B cell (primary cell): Measurements from ENCODE around the gene BOD1L2. TPM values are rescaled to one million over a fixed set of nuclear protein-coding genes. Genes with fewer than 3 reads are reported as not detected.

Experiments
- ATAC-seq: fragments of 200-7000 bp; cut with Tn5 transposase; one replicate; pipeline ENCODE4 v1.10.0; 2021; ENCODE audit warnings: low read depth, mild to moderate bottlenecking, moderate number of reproducible peaks, moderate library complexity
- CTCF ChIA-PET: fragments of 350-600 bp; sonication (Branson Sonifier 250); formaldehyde crosslinking; loops from one replicate; lab custom pipeline; 2021; ENCODE audit warnings: antibody characterized with exemption, inconsistent platforms; lab: Charles Lee
- POLR2A ChIA-PET: fragments of 350-600 bp; sonication (Branson Sonifier 250); formaldehyde crosslinking; loops from one replicate; lab custom pipeline; 2021; ENCODE audit warnings: antibody characterized with exemption; lab: Charles Lee
- DNase-seq: peaks from one replicate; pipeline ENCODE4 v3.0.0; 2013
- H2AFZ ChIP-seq: 2 replicates; pipeline ENCODE4 v1.6.1; 2012; ENCODE audit warnings: mild to moderate bottlenecking, low read depth, low read length; ENCODE audit not compliant: insufficient read depth, poor library complexity, severe bottlenecking
- H3K27ac ChIP-seq, 2 donors: 1 replicate in 1 of 2; 2 replicates in 1 of 2; pipeline ENCODE4 v1.5.1; 2012 to 2013; ENCODE audit warnings: low read length in 2 of 2, mild to moderate bottlenecking in 2 of 2, moderate library complexity in 1 of 2
- H3K27me3 ChIP-seq, 4 experiments: fragments of 200-600 bp in 1 of 4; sonication (generic) in 1 of 4; replicated peaks in 1 of 4; 1 replicate in 2 of 4; 2 replicates in 2 of 4; pipeline versions ENCODE4 v1.6.1 to v1.7.0; 2013 to 2016; ENCODE audit warnings: low read length in 3 of 4, mild to moderate bottlenecking in 2 of 4, mixed read lengths in 1 of 4, moderate library complexity in 1 of 4; ENCODE audit not compliant: insufficient read depth in 4 of 4, control insufficient read depth in 3 of 4; ENCODE audit errors: control extremely low read depth in 1 of 4
- H3K36me3 ChIP-seq, 2 experiments: replicated peaks in 1 of 2; 1 replicate in 1 of 2; 2 replicates in 1 of 2; pipeline versions ENCODE4 v1.6.1 to v1.7.1; 2013; ENCODE audit warnings: low read length in 1 of 2; ENCODE audit not compliant: insufficient read depth in 2 of 2, control insufficient read depth in 1 of 2; ENCODE audit errors: control extremely low read depth in 1 of 2, extremely low read depth in 1 of 2
- H3K4me1 ChIP-seq, 2 donors: fragments of 200-600 bp in 1 of 2; sonication (generic) in 1 of 2; 1 replicate in 1 of 2; 2 replicates in 1 of 2; pipeline versions ENCODE4 v1.5.1 to v1.6.1; 2013 to 2017; ENCODE audit warnings: low read length in 2 of 2; ENCODE audit not compliant: control insufficient read depth in 2 of 2, insufficient read depth in 2 of 2
- H3K4me2 ChIP-seq: replicated peaks from 2 replicates; pipeline ENCODE3; 2012; ENCODE audit warnings: mild to moderate bottlenecking, low read depth, low read length; ENCODE audit not compliant: poor library complexity, severe bottlenecking
- H3K4me3 ChIP-seq, 5 experiments: fragments of 200-600 bp in 1 of 5; sonication (generic) in 1 of 5; 1 replicate in 3 of 5; 2 replicates in 2 of 5; pipeline versions ENCODE4 v1.5.1 to v1.7.0; 2011 to 2016; ENCODE audit warnings: low read length in 4 of 5, mild to moderate bottlenecking in 4 of 5, low read depth in 2 of 5, control low read depth in 1 of 5, moderate library complexity in 1 of 5; ENCODE audit not compliant: insufficient read depth in 1 of 5; ENCODE audit errors: control extremely low read depth in 1 of 5, extremely low read depth in 1 of 5
- H3K79me2 ChIP-seq: fragments of 200-600 bp; sonication (generic); one replicate; pipeline ENCODE4 v1.6.0; 2016; ENCODE audit warnings: low read length; ENCODE audit not compliant: control insufficient read depth, insufficient read depth
- H3K9ac ChIP-seq: fragments of 200-600 bp; sonication (generic); 2 replicates; pipeline ENCODE4 v1.6.1; 2017; ENCODE audit warnings: mild to moderate bottlenecking, low read length, moderate library complexity
- H3K9me3 ChIP-seq, 3 donors: one replicate each; pipeline versions ENCODE4 v1.6.1 to v1.7.1; 2013; ENCODE audit warnings: low read length in 2 of 3; ENCODE audit not compliant: control insufficient read depth in 2 of 3, insufficient read depth in 1 of 3; ENCODE audit errors: control extremely low read depth in 1 of 3
- H4K20me1 ChIP-seq: 2 replicates; pipeline ENCODE4 v1.6.0; 2012; ENCODE audit warnings: mild to moderate bottlenecking, low read length; ENCODE audit not compliant: insufficient read depth, control insufficient read depth, poor library complexity, severe bottlenecking
- H3K27ac Mint-ChIP-seq: one replicate; pipeline ENCODE4 v1.8.0; 2021; ENCODE audit warnings: mixed read lengths
- H3K27me3 Mint-ChIP-seq: one replicate; pipeline ENCODE4 v1.8.0; 2021; ENCODE audit warnings: mixed read lengths
- H3K4me1 Mint-ChIP-seq: one replicate; pipeline ENCODE4 v1.8.0; 2021; ENCODE audit warnings: mixed read lengths
- H3K4me3 Mint-ChIP-seq: one replicate; pipeline ENCODE4 v1.8.0; 2021; ENCODE audit warnings: mixed read lengths
- H3K9me3 Mint-ChIP-seq: one replicate; pipeline ENCODE4 v1.8.0; 2022; ENCODE audit warnings: mixed read lengths; ENCODE audit not compliant: insufficient read depth
- CTCF ChIP-seq: fragments of 200-600 bp; IDR thresholded peaks from one replicate; pipeline ENCODE4 v1.8.0; 2022; ENCODE audit warnings: antibody characterized with exemption, mild to moderate bottlenecking
- EZH2 ChIP-seq: IDR thresholded peaks from 2 replicates; pipeline ENCODE4 v1.6.1; 2012; ENCODE audit warnings: borderline replicate concordance, low read depth, mild to moderate bottlenecking, moderate library complexity, low read length; ENCODE audit not compliant: insufficient read depth, poor library complexity, severe bottlenecking
- WGBS: methylation state at CpG from one replicate; pipeline ENCODE4 v1.1.5; 2013; ENCODE audit warnings: missing lambda C conversion rate; ENCODE audit not compliant: insufficient coverage; 5-methylcytosine and 5-hydroxymethylcytosine counted together
- intact Hi-C: fragments of 100-400 bp; cut with micrococcal nuclease; formaldehyde crosslinking; loops from one replicate; pipeline ENCODE4 v1.10.0; 2022
- polyA plus RNA-seq: library from polyadenylated mRNA; depleted of rRNA; stranded (reverse); fragments of >200 nt; gene quantifications from 2 replicates; pipeline ENCODE4 v1.2.3, GENCODE V29; 2012
- total RNA-seq, 2 donors: library from RNA; stranded (reverse); fragments of 120-200 nt in 1 of 2; gene quantifications; 1 replicate in 1 of 2; 2 replicates in 1 of 2; pipeline versions ENCODE4 v1.2.3 to v1.2.4, GENCODE V29; 2013 to 2022

The BOD1L2 gene
- total and polyA plus RNA-seq, 2 donors (not counting 1 experiment from before 2014, with no cell fraction given), result not detected

- peaks cover 82% of the 10 kb centered on the region for H3K27me3 Mint-ChIP-seq
- Histone ChIP-seq H3K4me3 (no peak overlapping the region), H2AFZ (no peak overlapping the region), H4K20me1 (no peaks in the 10 kb centered on the region), H3K36me3 (no peaks in the 10 kb centered on the region), H3K79me2 (no peaks in the 10 kb centered on the region), H3K9me3 (peaks cover 0 to 9% (median 1%) of the 10 kb centered on the region in 3 donors), H3K4me1 (peaks cover 3% of the 10 kb centered on the region in 2 donors), H3K4me2 (no peak overlapping the region), H3K9ac (no peak overlapping the region), H3K27me3 (peaks cover 0 to 30% (median 15%) of the 10 kb centered on the region in 4 experiments), H3K27ac (no peak overlapping the region)
- H3K4me3 Mint-ChIP-seq, result no peak overlapping the region
- DNase-seq (no peak), ATAC-seq (no peak)
- intact Hi-C loops, result no loop called here
- H3K27ac Mint-ChIP-seq, result no peak overlapping the region
- peaks cover 10% of the 10 kb centered on the region for H3K4me1 Mint-ChIP-seq
- no peaks in the 10 kb centered on the region for H3K9me3 Mint-ChIP-seq
- POLR2A ChIA-PET, result no interaction called here
- WGBS, result no CpG with 5 or more reads among the region's 1 CpG
- TF ChIP-seq EZH2 (no peak), CTCF (no peak)
- CTCF ChIA-PET, result no interaction called here
Observed at GRCh38 chr18:57148263-57148662, 1.4 kb downstream of the BOD1L2 start.

- peaks cover 10% of the 10 kb centered on the region for H3K4me1 Mint-ChIP-seq
- Histone ChIP-seq H3K79me2 (no peaks in the 10 kb centered on the region), H3K4me3 (no peak overlapping the region), H3K9ac (no peak overlapping the region), H3K36me3 (no peaks in the 10 kb centered on the region), H3K9me3 (peaks cover 0 to 9% (median 1%) of the 10 kb centered on the region in 3 donors), H3K27ac (no peak overlapping the region), H3K27me3 (peaks cover 0 to 28% (median 15%) of the 10 kb centered on the region in 4 experiments), H3K4me2 (no peak overlapping the region), H2AFZ (no peak overlapping the region), H3K4me1 (peaks cover 3% of the 10 kb centered on the region in 2 donors), H4K20me1 (no peaks in the 10 kb centered on the region)
- intact Hi-C loops, result no loop called here
- no peak for ATAC-seq
- no peak for DNase-seq
- WGBS, result no CpG with 5 or more reads among the region's 1 CpG
- TF ChIP-seq EZH2 (no peak), CTCF (no peak)
- ChIA-PET POLR2A (no interaction called here), CTCF (no interaction called here)
- no peak overlapping the region for H3K4me3 Mint-ChIP-seq
- H3K9me3 Mint-ChIP-seq, result no peaks in the 10 kb centered on the region
- peaks cover 84% of the 10 kb centered on the region for H3K27me3 Mint-ChIP-seq
- H3K27ac Mint-ChIP-seq, result no peak overlapping the region
Observed at GRCh38 chr18:57149051-57149450, 2.2 kb downstream of the BOD1L2 start.
